ENCODE results near the gene TYW1.
"Not testable (repeated sequence)": the region's sequence is repeated elsewhere in the genome, so short reads cannot be mapped to it uniquely, and the experiment has no call there.

Gene TYW1

DNA sequence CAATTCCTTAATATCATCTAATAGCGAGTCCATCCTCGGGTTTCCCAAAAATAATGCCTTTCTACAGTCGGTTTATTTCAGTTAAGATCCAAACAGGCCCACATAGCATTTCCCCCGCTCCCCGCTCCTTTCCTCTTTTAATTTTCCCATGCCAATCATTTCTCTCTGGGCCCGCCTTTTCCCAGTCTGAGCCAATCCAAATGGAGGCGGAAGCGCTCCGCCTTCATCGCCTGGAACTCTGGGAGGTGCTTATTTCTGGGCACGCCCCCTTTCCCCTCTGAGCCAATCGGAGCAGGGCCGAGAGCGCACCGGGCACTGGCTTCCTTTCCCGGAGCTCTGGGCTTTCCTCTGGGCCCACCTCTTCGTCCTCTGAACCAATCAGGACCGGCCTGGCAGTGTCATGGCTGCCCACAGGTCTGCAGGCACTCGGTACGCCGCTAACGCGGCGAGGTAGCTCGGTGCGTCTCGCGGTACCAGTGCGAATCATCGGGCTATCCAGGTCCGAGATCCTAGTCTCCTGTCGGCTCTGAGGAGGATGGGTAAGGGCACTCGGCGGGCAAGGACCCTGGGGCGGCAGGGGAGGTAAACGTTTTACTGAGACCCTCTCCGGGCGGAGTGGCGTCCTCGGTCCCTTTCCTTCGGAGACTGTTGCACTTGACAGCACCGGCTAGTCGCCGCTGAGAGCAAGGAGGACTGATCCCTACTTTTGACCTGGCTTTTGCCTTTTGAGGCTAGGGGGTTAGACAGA, at the start of gene TYW1:
TSS of gene TYW1 (plus strand) at position 390 of the 748 bp plus-strand sequence. CDS start at position 536, 146 bp downstream.
- peak; percentile 96 for DNase-seq

DNA sequence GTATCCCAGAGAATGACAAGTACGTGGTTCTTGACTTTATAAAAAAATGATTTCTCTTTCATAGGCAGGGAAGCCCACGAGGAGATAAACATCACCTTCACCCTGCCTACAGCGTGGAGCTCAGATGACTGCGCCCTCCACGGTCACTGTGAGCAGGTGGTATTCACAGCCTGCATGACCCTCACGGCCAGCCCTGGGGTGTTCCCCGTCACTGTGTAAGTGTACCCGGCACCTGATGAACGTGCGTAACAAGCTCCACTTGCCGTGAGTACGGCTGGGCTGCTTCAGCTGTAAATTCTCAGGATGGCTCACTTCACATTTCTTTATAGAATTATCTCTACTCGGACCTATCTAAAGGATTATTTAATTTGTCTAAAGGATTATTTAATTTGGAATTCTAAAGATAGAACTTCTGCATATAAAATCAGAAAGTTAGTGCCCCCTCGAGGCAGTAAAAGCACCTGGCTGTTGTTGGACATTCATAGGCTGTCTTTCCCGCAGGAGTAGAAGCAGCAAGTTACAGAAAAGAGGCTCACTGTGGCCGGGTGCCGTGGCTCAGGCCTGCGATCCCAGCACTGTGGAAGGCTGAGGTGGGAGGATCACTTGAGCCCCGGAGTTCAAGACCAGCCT, 48.0 kb upstream of the TYW1 start:
- no peak for DNase-seq

DNA sequence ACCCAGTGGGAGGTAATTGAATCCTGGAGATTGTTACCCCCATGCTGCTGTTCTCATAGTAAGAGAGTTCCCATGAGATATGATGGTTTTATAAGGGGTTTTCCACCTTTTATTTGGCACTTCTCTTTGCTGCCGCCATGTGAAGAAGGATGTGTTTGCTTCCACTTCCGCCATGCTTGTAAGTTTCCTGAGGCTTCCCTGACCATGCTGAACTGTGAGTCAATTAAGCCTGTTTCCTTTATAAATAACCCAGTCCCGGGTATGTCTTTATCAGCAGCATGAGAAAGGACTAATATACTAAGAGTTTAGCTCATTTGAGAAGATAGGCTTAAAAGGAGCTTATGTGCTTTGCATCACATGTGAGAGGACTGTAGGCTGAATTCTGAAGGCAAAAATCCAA, 46.3 kb upstream of the TYW1 start:
- no peak for DNase-seq

GRCh38 chr7:66950763-66951162, 45.9 kb upstream of the TYW1 start:
- DNase-seq = no peak

- DNase-seq = peak; percentile 76
Observed at GRCh38 chr7:66952343-66953043, 44.1 kb upstream of the TYW1 start.

- DNase-seq = no peak
Observed at GRCh38 chr7:66953044-66953427, 43.6 kb upstream of the TYW1 start.

DNA sequence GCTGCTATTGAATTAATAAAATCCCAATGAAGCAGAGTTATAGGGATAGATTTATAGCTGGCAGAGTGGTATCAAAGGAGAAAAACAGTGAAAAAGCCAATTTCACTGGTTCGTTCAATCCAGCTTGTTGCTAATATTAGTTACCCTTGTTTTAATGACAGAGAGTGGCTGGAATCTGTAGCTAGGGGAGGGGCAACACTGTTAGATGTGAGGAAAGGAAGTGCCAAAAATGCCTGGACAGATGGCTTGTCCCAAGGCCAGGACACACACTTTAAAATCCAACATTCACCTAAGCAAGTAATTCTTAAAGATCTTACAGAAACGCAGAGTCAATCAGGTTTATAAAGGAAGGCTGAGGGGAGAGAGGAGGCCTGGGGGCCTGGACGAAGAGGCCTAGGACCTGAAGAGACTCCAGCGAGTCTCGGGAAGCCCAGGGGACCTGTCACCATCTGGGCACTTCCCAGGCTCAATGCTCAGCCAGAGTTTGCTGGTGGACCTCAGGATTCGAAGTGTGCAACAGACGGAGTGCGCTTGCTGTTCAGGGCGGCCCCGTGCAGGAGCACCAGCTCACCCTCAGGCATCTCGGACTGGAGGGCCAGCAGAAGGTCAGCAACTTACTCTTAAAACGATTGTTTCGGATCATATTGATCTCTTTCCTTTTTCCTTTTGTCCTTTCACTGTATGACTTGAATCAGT, 38.9 kb upstream of the TYW1 start:
- DNase-seq = no peak

DNA sequence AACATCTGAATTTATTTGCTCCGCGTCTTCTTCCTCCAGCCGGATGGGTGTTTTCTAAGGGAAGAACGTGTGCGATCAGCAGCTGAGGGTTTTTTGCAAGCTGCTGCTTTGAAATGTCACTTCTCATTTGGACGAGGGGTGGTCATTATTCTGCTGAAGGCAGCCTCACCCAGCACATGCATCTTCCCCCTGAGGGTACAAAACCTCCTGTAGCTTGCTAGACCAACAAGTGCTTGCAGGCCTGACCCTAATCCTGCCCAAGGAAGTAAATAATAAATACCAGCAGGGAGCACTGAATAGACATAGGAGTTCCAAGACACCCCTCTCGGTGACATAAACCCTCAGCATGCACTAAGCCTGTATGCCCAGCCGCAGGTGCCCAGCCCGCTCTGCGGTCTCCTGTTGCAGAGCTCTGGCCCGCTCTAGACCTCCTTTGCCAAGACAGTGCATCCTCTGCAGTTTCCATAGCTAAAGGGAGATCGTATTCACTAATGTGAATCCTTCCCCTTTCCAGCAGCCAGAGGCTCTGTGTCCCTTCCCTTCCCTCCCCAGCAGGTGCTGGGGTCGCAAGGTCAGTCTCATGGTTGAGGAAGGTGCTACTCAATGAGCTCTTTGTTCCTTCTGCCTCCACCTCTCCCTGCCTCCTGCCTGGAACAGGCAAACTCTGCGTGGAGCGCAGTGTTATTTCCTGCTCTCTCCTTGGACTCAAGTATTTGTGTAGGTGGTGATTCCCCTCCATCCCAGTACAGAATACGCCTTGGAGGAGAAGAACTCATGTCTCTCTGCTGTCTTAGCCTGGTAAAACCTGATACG, 37.9 kb upstream of the TYW1 start:
- DNase-seq = no peak

- DNase-seq = no peak
Observed at GRCh38 chr7:66960192-66960591, 36.4 kb upstream of the TYW1 start.

DNA sequence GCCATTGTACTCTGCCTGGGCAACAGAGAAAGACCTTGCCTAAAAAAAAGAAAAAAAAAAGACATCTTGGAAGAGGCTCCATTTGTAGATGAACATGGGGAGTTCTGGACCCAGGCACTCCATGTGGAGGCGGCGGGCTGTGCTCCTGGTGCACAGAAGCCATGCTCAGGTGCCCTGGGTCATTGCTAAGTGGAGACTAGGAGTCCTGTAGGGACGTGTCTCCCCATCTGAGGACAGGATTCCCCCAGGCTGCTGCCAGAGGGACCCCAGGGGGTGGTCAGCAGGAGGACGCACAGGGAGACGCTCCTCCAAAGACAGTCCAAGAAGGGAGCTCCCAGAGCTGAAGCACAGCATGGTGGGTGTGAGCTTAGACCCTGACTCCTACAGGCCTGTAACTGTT, 35.5 kb upstream of the TYW1 start:
- no peak for DNase-seq

- no peak for DNase-seq
Observed at GRCh38 chr7:66964411-66964810, 32.2 kb upstream of the TYW1 start.

DNA sequence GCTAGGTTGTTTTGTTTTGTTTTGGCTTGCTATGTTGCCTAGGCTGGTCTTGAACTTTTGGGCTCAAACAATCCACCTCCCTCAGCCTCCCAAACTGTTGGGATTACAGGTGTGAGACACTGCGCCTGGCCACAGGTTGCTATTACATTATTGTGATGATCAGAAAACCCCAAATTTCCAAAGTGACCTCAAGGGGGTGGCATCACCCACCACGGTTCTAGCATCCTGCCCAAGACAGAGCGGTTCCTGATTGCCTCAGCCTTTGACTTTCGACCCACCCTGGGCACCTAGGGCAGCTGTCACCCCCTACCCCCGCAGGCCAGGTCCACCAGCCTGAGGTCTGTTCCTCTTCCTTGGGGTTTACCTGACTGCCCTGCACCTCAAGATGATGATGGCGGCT, 29.6 kb upstream of the TYW1 start:
- DNase-seq = no peak

GRCh38 chr7:66969001-66969400, 27.6 kb upstream of the TYW1 start:
- not testable (repeated sequence) for DNase-seq

GRCh38 chr7:66970310-66970709, 26.3 kb upstream of the TYW1 start:
- DNase-seq = no peak

DNA sequence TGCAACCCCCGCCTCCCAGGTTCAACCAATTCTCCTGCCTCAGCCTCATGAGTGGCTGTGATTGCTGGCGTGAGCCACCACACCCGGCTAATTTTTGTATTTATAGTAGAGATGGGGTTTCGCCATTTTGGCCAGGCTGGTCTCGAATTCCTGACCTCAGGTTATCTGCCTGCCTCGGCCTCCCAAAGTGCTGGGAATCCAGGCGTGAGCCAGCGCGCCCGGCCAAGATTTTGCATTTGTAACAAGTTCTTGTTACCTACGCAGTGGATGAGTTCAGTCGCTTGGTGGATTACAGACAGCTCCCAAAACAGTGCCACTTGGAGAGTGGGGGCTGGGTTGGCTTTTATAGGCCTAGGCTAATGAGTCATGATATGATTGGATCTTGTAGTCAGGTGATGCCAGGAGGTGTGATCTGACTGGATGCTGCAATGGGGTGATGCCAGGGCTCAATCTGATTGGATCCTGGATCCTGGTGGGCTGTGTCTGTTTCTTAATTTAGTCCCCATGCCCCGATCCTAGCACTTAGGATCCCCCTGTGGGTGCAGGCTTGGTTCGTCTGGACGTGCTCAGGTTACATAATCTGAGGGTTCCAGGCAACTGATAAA, 21.5 kb upstream of the TYW1 start:
- DNase-seq = no peak

GRCh38 chr7:66978312-66978711, 18.3 kb upstream of the TYW1 start:
- DNase-seq = not testable (repeated sequence)

GRCh38 chr7:66979013-66979412, 17.6 kb upstream of the TYW1 start:
- DNase-seq = not testable (repeated sequence)

DNA sequence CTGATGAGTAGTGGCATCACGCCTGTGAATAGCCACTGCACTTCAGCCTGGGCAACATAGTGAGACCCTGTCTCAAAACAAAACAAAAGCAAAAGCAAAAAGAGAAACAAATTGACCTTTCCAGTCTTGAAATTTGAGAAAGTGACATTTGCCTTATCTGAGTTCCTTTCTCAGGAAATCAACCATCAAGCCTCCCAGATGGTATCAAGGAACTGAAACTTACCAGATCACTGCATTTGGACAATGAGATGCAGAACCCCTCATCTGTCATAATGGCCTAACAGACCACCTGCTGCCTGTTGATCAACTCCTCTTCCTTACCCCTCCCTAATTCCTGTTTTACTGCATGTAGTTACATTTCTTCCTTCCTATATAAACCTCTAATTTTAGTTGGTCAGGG, 16.3 kb upstream of the TYW1 start:
- DNase-seq = not testable (repeated sequence)

GRCh38 chr7:66989552-66989951, 7.1 kb upstream of the TYW1 start:
- not testable (repeated sequence) for DNase-seq

GRCh38 chr7:66994051-66994450, 2.6 kb upstream of the TYW1 start:
- DNase-seq = not testable (repeated sequence)

GRCh38 chr7:66994691-66995049, 2.0 kb upstream of the TYW1 start:
- DNase-seq = peak; percentile 61

Measured in kidney glomerular epithelial cell (primary cell).